NCI-H146 treated with DMSO at 0.1 percent for 48 hours (cell line): Measurements from ENCODE around the gene CFAP20.

ENCODE experiments used
- DNase-seq: peaks from one replicate; lab custom pipeline; 2025; ENCODE audit not compliant: unreplicated experiment; lab: John Stamatoyannopoulos, UW

Gene CFAP20

DNA sequence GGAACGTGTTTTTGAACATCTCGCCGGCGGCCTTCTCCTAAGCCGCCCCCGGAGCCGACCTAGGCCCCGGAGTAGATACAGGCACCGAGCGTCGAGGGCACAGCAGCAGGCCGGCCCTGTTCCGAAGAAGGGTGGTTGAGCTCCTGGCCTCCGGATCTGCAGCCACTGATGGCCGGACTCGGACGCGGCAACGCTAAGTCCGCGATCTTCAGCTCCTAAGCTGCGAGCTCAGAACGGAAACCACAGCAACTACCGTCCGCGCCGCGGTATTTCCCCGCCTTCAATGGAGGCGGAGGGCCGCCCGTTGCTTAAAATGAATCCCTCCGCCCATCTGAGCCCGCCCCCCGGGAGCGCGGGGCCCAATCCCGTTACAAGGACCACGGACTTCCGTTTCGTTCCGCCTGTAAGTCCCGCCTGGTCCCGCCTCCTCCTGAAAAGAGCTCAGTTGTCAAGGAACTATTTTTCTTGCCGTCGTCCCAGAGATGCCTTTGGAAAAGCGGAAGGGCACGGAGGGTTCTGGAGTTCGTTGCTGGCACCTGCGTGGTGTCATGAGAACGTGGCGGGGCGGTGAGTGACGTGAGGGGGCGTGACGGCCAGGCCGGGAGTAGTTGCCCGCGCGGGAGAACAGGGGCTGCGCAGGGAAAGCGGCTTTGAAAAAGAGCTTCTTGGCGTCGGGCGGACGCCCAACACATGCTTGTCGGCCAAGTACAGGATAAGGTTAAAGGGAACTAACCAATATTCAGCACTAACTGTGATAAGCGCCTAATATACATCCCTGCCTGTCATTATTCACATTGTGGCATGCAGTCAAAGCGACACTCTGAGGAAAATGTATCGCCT lies at the start of gene CFAP20:
TSS of gene CFAP20 (minus strand) at position 285 of the 840 bp plus-strand sequence. CDS start at position 19, 266 bp downstream.
- DNase-seq = peak; percentile 96

DNA sequence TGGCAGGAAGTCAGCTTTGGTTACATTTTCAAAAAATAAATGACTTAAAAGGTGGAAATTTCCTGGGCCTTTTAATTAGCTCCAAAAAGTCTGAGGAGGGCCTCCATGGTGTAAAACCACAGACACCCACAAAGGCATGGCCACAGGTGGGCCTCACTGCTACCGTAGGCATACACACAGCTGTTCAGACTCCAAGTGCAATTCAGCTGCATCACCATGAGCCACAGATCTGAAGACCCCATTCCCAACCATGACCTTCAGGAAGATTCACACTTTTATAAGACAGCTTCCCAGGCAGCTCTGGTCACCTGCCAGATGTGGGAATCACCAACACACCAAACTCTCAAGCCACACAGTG lies 48.2 kb upstream of the CFAP20 start:
- no peak for DNase-seq

DNA sequence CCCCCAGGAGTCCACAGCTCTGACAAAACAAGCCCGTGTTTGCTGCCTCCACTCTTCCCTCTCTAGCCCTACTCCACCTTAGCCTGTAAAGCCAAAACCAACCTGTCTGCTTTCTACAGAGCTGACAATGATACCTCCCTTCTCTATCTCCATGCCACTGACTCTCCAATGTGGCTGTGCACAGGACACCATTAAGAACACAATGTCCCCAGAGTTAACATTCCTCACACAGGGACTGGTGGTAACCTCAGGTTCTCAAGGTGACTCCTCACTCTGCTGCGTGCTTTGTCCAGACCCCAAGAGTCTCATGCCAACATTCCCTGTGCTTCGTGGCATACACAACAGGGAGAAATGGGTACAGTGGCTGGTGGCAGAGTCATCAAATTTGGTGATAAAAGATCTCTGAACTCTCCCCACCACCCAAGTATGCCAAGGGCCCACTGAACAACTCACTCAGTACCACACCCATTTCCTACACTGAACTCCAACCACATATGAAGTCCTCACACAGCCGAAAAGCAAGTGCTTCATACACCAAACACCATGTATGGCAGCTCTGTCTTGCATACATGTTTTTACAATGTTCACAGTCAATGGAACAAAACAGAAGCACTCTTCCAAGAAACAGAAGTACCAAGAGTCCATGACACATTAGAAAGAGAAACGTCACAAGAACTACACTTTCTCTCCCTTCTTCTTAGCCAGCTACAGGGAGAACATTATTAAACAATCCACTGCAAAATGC lies 47.6 kb upstream of the CFAP20 start:
- DNase-seq = no peak

DNA sequence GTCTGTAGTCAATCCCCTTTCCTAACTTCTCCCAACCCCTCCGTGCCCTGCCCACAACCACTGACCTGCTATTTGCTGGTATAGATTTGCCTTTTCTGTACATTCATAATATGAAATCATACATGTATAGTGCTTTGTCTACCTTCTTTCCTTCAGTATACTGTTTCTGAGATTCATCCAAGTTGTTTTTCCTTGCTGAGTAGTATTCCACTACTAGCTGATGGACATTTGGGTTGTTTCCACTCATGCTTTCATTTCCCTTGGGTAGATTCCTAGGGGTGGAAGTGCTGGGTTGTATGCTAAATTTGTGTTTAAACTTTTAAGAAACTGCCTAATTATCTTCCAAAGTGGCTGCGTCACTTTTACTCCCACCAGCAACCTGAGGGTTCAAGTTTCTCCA lies 41.0 kb upstream of the CFAP20 start:
- no peak for DNase-seq

DNA sequence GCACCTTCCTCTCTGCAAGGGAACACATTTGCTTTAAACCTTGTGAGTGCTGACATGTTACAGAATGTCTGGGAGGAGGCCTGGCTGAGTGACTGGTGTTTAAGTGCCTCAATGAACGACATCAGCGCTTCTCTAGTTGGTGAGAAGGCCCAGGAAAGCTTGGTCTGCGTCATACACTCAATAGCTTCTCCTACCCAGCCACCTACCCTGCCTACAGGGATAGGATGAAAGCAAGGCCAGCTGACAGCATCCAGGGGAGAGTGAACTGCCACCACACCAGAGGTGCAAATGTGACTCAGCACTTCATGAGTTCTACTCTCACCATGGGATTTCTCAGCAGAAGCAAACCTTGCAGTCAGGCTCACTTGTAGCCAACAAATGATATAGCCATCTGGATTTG lies 31.7 kb upstream of the CFAP20 start:
- DNase-seq = no peak

DNA sequence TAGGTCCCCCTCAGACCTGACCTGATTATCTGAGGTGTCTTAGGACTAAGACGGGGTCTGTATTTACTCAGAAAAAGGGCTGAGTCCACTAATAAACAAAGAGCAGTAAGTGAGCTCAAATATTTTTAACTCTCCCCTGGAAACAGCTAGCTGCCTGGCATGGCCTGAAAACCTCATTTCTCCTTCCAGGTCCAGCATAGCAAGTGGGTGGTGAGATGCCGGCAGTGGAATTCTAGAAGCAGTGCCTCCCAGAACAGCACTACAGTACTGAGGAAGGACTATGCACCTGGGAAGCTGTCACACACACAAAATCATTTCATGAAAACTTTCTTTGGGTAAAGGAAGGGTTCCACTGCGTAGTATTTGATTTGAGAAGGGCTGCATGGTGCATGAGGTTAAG lies 29.5 kb upstream of the CFAP20 start:
- no peak for DNase-seq

DNA sequence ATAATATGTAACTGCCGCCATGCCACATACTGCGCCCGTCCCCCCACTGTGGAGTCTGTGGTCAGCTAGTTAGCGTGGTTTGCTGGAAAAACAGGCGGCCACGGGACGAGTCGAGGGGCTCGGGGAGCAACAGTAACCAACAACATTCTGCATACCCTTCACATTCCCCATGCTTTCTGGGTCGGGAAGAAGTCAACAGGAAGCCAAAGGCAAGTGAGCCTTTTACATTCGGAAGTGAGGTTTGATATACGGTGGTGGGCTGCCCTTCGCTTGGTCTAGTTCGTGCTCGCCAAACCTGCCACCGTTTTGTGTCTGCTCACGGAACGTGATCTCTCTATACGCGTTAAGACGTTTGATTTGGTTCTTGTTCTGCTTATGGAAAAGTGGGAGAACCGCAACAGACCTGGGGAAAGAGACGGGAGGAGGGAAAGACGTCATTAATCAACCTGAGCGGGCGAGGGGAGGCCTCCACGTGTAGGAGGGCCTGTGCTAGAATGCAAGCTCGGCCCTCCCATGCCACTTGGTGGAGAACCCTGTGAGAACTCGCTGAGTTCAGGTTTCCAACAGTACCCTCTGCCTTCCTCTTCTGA lies 28.9 kb upstream of the CFAP20 start:
- DNase-seq = no peak

DNA sequence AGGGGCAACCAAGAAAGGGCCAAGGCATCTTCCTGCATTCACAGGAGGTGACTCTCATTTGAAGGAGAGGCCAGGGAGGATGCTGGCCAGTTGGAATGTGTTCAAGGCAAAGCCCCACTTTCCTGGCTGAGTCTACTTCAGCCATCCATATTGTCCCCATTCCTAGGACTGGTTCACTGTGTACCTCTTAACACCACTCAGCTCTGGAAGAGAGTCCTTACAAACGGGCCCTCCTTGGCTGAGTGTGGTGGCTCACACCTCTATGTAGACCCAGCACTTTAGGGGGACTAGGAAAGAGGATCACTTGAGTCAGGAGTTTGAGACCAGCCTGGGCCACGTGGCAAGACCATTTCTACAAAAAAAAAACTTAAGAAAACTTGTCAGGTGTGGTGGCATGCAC lies 28.1 kb upstream of the CFAP20 start:
- DNase-seq = no peak

DNA sequence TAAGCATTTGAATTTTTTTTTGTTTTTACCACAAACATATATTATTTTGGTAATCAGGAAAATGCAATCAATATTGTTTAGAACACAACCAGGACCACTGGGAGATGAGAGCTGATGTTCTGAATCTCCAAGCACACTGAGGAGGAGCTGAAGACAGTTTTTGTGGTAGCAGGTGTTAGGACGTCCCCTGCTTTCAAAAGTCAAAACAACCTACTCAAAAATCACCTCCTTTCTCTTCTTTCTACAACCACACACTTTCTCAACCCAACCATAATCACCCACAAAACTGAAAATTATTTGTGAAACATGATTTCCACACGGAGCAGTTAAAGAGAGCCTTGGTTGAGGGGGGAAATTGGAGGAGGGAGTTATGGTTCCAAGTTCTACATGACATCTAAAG lies 26.7 kb upstream of the CFAP20 start:
- DNase-seq = no peak

DNA sequence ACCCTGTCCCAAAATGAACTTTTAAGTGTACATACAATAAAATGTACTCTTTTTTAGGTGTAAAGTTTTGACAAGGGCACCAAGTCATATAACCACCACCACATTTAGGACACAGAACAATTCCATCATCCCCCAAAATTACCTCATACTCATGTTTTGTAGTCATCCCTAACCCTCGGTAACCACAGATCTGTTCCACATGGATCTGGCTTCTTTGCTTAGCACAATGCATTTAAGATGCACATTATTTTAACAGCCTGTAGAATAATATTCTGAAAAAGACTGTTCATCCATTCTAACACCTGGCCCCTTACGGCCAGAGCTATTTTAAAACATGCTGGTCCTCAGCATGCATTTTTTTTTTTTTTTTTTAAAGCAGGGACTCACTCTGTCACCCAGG lies 25.2 kb upstream of the CFAP20 start:
- DNase-seq = no peak

DNA sequence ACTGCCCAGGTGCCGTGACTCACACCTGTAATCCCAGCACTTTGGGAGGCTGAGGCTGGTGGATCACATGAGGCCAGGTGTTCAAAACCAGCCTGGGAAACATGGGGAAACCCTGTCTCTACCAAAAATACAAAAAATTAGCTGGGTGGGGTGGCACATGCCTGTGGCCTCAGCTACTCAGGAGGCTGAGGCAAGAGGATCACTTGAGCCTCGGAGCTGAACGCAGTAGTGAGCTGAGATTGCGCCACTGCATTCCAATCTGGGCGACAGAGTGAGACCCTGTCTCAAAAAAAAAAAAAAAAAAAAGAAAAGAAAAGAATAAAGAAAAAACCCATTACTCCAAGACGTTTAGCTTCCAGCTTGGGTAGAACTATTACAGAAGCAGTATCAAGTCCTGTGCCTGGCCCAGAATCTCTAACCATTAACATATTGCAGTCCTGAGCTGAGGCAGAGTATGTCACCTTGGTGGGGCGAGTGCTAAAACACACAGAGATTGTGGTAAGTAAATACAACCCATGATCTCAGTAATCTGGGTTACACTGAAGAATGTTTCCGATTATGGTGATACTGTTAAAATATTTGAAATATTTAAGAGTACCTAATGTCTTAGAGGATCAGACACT lies 23.2 kb upstream of the CFAP20 start:
- DNase-seq = no peak

DNA sequence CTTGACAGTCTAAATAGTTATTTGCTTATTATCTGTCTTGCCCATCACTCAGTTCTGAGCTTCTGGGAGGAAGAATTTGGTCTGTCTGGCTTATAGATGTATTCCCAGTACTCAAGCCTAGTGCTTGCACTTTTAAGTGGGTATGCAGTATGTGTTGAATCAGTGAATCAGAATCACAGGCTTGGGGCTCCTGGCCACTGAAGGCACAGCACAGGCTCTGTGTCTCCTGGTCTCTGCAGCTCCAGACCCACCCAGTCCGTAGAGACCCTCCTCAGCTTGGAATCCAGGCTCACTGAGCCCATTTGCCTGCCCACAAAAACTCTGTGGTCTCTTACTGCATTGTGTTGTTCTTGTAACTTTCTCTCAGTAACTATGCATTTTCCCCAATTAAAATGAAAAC lies 19.3 kb upstream of the CFAP20 start:
- no peak for DNase-seq

DNA sequence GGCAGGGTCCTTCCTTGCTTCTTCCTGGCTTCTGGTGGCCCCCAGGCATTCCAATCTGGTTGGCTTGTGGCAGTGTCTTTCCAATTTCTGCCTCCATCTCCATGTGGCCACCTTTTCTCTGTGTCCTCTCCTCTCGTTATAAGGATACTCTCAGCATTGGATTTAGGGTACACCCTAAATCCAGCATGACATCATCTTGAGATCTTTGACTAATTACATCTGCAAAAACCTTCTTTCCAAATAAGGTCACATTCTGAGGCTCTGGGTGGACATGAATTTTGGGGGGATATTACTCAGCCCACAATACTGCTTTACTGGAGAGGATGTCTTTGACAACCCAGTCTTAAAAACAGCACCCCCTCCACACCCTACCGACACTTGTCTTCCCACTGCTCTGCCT lies 18.9 kb upstream of the CFAP20 start:
- no peak for DNase-seq

DNA sequence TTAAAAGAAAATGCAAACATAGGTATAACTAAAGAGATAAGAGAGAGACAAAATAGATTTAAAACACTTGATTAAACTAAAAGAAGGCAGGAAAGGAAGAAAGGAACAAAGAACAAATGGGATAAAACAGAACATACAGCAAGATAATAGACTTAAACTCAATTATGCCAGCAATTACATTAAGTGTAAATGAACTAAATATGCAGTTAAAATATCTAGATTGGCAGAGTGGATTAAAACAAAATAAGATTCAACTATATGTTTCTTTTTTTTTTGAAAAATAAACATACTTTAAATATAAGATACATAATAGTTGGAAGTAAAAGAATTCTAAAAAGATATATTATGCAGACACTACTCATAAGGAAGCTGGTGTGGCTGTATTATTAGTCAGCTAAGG lies 9.7 kb upstream of the CFAP20 start:
- DNase-seq = no peak

DNA sequence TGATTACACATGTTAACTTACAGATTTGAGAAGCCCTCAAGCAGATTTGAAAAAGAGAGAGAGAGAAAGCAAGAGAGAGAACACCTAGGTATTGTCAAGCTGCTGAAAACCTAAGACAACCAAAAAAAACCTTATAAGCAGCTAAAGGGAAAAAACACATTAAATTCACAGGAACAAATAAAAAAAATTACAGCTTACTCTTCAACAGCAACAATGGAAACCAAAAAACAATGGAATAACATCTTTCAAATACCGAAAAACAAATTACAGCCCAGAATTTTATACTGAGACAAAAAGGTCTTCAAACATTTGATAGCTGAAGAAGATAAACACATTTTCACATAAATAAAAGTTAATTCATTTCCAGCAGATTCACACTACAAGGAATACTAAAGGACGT lies 8.4 kb upstream of the CFAP20 start:
- no peak for DNase-seq

DNA sequence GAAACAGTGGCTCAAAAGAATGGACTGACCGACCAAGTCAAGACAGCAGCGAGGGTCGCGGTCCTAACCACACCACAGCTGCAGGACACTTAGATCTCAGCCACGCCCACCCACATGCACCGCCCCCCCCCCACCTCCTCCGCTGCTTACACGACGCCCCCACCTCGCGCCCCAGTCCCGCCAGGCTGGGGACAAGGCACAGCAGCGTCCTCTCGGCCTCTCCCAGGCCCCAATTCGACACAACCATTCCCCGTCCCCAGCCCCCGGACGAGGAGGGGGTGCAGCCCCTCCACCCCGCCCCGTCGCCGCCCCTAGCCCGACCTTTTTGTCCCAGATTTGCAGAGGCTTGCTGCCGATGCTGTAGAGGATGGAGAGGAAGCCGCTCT lies 477 bp downstream of the CFAP20 start:
- DNase-seq = no peak

DNA sequence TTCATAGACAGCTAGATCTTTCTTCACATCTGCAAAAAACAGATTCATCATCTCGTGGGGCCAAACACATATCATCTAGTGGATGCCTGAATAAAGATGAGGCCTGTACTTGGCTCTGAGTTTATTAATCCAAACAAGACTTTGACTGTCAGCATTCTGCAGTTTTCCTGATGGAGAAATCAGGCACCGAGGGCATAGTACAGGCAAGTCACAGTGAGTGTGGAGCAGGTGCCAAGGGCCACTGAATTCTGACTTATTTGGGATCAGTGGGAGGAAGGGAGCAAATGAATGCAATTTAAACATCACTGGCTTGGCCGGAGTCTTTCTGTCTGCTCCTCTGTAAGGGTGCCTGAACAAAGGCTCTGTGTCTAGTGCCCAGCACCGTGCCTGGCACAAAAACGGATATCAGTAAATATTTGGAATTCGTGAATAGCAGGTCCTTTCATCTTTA lies 975 bp downstream of the CFAP20 start:
- DNase-seq = no peak

DNA sequence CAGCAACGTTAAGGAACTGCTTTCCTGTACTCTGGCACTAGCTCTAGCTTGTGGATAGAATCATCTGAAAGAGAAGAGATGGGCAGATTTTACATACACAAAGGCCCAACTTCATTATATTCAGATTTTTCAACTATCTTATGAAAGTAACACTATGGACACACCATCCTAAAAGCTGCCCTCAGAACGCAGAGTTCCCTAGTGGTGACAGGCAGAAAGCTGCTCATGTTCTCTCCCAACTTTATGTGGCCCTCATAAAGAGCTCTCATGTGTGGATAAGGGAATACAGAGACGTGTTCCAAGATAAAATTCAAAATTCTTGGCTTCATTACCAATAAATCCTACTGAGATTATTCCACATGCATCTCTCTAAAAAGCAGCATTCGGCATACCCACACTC lies 1.5 kb downstream of the CFAP20 start:
- no peak for DNase-seq

DNA sequence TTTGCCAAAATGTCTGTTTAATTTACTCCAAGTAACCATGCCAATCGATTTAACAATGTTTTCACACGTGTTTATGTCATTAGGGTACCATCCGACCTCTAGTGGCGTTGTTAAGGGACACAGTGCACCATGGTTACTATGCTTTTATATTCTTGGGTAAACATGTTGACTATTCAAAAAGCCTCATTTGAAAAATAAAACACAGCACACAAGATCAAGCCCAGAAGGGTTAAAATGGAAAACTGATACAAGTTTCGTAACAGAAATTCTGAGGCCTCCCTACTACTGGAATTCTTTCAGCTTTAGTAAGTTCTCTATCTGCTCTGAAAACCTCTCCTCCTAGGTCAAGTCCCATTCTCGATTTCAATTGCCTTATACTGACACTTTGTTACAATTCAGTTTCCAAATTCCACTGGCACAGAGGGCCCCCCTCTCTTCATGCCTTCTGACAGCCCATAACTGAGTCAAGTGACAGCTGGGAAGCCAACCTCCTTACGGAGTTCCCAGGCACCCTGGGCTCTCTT lies 2.1 kb downstream of the CFAP20 start:
- no peak for DNase-seq

DNA sequence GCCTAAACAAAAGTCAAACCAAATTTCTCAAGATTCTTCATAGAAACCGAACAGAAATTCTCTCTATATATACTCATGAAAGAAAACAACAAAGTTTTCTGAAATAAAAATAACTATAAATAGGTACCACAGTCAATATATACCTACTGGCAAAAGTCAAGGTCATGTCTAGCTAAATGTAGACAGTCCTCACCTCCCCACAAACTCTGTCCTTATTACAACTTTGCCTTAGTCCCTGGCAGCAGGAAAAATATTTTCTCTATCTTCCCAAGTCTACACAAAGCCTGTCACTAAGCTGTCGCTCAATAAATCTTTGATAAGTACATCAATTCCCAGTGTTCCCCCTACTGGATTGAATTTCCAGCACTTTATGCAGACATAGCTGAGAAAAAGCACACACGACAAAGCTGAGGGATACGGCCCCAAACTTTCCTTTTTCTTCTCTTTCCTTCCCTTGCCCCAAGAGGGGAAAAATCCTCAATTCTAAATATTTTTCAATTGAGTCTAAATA lies 2.7 kb downstream of the CFAP20 start:
- DNase-seq = no peak

DNA sequence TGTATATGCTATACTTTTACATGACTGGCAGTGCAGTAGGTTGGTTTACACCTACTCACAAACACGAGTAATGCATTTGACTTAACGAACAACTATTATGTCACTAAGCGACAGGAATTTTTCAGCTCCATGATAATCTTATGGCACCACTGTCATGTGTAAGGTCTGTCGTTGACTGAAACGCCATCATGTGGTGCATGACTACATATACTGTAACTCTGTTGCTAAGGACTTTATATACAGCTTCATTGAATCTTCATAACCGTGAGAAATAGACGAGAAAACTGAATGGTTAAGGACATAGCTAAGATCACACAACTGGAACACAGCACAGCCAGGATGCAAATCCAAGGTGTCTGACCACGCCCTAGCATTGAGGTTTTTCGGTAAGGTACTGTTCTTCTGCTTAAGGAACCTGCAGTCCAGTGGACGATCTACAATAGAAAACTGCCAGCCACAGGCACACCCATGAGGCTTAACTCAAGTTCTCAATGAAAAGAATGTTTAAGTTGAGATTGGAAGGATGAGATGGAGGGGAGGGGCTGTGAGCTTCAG lies 3.3 kb downstream of the CFAP20 start:
- no peak for DNase-seq
